ENCODE data around the gene ANKRD30A.
"Not testable (repeated sequence)": the region's sequence is repeated elsewhere in the genome, so short reads cannot be mapped to it uniquely, and the experiment has no call there.

ANKRD30A gene, protein sequence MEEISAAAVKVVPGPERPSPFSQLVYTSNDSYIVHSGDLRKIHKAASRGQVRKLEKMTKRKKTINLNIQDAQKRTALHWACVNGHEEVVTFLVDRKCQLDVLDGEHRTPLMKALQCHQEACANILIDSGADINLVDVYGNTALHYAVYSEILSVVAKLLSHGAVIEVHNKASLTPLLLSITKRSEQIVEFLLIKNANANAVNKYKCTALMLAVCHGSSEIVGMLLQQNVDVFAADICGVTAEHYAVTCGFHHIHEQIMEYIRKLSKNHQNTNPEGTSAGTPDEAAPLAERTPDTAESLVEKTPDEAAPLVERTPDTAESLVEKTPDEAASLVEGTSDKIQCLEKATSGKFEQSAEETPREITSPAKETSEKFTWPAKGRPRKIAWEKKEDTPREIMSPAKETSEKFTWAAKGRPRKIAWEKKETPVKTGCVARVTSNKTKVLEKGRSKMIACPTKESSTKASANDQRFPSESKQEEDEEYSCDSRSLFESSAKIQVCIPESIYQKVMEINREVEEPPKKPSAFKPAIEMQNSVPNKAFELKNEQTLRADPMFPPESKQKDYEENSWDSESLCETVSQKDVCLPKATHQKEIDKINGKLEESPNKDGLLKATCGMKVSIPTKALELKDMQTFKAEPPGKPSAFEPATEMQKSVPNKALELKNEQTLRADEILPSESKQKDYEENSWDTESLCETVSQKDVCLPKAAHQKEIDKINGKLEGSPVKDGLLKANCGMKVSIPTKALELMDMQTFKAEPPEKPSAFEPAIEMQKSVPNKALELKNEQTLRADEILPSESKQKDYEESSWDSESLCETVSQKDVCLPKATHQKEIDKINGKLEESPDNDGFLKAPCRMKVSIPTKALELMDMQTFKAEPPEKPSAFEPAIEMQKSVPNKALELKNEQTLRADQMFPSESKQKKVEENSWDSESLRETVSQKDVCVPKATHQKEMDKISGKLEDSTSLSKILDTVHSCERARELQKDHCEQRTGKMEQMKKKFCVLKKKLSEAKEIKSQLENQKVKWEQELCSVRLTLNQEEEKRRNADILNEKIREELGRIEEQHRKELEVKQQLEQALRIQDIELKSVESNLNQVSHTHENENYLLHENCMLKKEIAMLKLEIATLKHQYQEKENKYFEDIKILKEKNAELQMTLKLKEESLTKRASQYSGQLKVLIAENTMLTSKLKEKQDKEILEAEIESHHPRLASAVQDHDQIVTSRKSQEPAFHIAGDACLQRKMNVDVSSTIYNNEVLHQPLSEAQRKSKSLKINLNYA (N-terminal part only)

DNA sequence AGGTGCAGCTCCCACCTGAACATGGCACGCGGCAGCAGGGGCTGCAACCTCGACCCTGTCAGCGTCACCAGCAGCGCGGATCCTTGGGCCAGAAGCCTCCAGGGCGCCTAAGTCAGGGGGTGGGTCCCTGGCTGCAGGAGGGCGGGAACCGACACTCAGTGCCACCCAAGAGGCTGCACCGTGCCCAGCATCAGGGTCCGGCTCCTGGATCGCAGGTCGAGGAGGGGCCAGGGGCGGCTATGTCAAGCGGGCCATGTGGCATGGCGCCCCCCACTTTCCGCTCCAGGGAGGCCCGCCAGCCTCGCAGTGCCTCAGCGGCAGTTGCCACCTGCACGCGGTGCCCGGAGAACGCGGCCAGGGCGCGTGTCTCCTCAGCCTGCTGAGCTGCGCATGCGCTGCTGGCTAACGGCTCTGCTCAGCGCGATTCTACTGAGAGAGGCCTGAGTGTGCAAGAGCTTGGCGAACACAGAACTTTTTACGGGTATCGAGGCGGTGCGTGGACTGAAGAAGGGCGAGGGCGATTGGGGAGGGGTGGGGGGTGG lies at the start of gene ANKRD30A:
TSS of gene ANKRD30A (plus strand) at position 408 of the 542 bp plus-strand sequence. CDS start 190 bp downstream, outside the sequence.
- no peak for DNase-seq

DNA sequence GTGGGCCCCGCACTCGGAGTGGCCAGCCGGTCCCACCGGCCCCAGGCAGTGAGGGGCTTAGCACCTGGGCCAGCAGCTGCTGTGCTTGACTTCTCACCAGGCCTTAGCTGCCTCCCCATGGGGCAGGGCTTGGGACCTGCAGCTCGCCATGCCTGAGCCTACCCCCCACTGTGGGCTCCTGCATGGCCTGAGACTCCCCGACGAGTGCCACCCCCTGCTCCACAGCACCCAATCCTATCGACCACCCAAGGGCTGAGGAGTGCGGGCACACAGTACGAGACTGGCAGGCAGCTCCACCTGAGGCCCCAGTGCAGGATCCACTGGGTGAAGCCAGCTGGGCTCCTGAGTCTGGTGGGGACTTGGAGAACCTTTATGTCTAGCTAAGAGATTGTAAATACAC lies 49.3 kb upstream of the ANKRD30A start:
- not testable (repeated sequence) for DNase-seq

DNA sequence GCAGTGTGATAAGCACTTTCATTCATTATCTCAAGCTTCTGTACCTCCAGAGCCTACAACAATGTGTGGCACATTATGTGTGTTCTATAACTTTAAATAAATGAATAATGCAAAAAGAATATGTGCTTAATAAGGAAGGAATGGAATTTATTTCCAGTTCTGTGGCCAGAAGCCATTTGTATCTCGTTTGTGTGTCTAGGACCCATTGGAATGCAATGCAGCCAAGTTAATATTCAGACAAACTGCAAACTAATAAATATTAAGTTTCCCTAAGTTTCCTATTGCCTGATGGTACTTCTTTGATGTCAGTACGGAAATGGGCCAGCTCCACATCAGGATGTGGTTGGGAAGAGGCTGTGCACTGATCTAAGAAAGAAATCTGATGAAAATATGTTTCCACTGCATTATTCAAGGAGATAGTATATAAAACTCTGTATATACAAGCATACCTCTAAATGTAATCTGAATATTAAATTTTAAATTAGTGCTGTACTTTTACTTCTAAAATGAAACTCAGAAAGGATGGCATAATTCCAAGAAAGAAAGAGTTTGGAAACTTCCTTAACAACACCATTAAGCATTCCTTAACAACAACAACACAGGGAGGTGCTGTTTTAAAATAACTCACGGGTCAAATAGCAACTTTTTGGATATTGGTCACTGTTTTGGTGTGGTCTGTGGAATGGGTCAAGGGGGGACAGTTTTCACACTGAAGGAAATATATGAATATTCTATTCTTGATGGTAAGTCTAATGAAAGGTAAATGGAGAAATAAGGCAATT lies 29.4 kb upstream of the ANKRD30A start:
- no peak for DNase-seq

DNA sequence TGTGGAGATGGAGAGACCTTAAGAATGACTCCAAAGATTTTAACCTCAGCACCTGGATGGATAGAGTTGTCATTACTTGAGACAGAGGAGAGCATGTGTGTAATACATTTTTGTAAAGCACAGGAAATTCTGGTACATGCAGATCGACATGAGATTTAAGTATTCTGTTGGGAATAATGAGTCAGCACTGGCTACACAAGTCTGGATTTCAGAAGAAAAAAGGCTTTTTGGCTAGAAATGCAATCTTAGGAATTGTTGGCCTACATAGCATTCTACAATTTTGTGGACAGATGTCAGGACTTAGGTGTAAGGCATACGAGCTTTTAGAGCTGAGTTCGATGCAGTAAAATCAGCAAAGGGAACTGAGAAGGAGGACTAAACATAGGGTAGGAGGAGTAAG lies 24.1 kb upstream of the ANKRD30A start:
- no peak for DNase-seq

DNA sequence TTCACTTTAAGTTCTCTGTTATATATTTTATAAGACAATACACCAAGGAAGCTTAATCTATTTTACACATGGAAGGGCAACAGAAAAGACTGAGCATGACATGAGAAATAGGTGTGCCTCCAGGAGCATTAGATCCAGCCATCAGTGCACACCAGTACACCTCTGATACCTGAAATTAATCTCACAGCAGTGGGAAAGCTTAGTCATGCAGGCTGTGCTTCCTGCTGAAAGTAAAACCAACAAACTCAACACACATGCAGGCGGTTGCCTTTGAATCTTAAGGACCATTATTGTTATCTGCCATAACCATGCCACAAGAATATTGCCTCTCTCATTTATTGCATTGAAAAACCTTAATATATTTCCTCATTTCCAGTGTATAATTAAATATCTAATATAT lies 16.4 kb upstream of the ANKRD30A start:
- DNase-seq, result no peak

DNA sequence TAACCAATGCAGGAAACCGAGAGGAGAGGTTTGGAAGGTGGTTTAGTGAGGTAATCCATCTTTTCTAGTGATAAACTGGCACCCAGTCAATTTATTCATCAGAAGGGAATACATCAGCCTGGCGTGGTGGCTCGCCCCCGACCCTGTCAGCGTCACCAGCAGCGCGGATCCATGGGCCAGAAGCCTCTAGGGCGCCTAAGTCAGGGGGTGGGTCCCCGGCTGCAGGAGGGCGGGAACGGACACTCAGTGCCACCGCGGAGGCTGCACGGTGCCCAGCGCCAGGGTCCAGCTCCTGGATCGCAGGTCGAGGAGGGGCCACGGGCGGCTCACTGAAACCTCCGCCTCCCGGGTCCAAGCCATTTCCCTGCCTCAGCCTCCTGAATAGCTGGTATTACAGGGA lies 866 bp upstream of the ANKRD30A start:
- DNase-seq, result no peak

DNA sequence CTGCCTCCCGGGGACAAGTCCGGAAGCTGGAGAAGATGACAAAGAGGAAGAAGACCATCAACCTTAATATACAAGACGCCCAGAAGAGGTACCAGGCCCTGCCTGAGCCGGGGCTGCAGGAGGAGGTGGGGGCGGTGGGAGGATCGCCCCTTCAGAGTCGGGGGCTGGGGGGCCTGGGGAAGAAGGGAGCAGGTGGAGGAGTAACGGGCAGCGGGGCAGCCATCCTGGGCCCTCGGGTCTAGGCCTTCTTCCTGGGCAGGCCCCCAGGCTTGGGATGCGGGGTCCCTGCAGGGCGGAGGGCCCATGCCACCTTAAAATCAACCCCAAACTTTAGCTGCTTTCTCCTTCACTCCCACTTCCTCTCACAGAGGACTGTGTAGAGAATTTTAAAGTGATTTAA lies 523 bp downstream of the ANKRD30A start:
- DNase-seq, result no peak

DNA sequence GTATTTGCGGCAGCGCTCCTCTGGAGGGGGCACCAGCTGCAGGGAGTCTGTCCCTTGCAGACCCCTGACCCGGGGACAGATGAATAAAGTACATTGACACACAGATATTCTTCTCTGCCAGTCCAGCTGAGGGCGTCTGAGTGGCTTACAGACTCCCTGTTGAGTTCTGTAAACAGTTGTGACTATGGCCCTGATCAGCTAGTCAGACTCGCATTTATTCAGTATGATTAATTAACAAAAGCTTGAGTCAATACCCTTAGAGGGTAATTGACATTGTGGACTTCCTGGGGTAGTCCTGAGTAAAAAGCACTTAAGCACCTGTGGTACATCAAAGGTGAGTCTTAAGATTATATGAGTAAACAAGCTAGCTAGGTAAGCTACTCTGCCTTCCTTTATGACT lies 21.0 kb downstream of the ANKRD30A start:
- no peak for DNase-seq

DNA sequence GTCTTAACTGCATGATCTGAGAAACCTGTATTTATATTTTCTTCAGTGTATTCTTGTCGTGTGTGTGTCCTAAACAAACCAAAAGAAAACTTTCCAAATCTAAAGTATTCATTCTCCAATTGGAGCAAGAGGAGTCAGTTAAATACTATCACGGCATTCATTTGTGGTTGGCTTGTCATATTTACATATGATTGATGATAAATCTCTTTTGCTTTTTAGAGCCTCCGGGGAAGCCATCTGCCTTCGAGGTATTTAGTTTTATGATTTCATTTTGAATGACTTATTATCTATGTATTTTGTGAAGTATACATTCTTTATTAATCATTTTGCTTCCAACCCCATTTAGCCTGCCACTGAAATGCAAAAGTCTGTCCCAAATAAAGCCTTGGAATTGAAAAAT lies 37.0 kb downstream of the ANKRD30A start:
- not testable (repeated sequence) for DNase-seq

DNA sequence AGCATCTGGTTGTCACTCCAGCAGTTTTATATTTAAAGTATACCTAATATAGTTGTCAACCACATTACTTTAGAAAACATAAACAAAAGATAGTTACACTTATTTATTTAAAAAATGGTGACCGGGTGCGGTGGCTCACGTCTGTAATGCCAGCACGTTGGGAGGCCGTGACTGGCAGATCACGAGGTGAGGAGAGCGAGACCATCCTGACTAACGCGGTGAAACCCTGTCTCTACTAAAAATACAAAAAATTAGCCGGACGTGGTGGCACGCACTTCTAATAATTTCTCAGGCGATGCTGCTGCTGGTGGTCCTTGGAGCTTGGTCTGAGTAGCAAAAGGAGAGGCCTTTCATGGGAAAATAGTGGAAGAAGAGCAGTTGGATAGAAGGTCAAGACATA lies 46.5 kb downstream of the ANKRD30A start:
- DNase-seq, result not testable (repeated sequence)

DNA sequence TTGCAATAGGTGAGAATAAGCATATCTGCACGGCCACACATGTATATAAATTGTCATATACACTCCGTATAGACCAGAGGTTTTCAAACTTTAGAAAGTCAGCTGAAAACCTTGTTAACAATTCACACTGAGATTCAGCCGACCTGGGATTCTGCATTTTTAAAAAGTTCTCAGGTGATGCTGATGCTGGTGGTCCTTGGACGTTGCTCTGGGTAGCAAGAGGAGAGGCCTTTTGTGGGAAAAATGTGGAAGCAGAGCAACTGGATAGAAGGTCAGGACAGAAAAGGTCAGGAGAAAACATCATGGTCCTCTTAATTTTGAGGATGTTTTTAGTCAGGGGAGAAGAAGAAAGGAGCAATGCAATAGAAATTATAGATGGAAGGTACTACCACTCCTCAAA lies 52.9 kb downstream of the ANKRD30A start:
- not testable (repeated sequence) for DNase-seq

DNA sequence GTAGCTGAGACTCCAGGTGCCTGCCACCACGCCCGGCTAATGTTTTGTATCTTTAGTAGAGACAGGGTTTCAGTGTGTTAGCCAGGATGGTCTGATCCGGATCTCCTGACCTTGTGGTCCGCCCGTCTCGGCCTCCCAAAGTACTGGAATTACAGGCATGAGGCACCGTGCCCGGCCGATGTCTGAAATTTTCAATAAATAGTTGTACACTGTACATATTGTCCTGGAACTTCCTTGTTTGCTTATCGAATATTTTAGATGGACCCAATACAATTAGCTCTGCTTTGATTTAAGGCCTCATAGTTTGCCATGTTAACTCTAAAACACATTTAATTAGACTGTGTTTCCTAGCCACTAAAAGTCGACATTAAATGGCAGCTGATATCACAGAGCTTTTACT lies 57.3 kb downstream of the ANKRD30A start:
- DNase-seq, result not testable (repeated sequence)

DNA sequence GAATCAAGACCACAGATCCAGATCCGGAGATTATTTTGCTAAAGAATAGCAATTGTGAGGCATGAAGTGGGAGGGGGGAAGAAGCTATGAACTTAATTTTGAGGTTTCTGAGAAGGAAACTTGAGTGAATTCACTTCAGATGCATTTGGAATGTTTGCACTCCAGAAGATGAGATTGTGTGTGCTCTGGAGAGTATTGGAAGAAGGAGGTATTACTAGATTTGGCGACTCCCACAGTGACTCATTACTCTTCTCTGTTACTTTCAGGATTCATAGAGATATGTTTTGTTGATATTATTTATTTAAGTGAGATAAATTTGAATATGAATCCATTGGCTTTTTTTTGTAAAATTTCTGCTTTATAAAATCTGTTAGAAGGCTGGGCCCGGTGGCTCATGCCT lies 80.7 kb downstream of the ANKRD30A start:
- DNase-seq, result no peak

DNA sequence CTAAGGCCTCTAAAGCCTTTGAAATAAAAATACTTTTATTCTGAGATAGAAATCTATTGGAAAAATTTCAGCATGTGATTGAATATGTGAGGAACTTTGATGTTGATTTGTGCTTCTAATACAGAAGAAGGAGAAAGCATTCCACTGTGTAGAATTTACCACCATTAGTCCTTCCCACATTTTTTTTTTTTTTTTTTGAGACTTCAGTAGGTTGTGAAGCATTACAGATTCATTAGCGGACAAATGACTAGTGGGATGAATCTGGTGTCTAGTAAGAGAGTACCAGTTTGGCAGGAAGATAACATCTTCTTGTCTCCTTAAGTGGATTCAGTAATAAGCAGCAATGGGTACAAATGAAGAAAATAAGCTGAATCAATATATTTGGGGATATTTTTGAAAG lies 95.5 kb downstream of the ANKRD30A start:
- no peak for DNase-seq

DNA sequence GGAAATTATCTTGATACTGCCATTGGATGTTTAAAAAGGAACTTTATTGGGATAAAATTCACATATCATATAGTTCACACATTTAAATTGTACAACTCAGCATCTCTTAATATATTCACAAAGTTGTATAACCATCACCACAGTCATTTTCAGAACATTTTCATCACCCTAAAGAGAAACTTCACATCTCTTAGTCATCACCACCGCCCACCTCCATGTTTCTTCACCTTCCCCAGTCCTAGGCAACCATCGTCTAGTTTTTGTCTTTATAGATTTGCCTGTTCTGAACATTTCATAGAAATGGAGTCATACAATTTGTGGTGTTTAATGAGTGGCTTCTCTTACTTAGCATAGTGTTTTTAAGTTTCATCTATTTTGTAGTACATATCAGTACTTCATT lies 96.6 kb downstream of the ANKRD30A start:
- DNase-seq, result no peak

DNA sequence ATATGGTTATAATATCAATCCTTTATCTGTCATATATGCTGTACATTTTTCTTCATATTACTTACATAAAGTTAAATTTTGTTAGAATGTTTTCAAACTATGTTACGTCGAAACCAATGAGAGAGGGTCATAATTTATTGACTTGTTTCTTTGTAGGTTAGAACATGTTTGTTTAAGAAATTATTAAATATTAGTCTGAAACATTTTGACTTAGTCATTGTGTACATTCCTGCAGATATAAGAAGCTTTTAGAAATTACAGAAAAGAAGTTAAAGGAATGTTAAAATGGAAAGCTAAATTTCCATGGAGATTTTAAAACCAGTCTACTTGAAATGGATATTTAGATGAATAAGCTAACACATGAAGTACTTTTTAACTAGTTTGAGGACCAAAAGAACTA lies 99.8 kb downstream of the ANKRD30A start:
- DNase-seq, result no peak

DNA sequence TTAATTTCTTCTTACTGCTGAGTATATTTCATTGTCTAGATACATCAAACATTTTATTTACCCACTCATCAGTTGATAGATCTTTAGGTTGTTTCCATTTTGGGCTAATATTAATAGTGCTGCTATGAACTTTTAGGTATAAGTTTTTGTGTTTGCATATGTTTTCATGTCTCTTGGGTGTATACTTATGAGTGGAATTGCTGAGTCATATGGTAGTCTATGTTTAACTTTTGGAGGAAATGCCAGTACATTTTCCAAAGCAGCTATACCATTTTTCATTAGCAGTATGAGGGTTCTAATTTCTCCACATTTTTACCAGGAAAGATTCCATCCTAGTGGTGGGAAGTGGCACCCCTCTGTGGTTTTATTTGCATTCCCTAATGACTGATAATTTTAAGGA lies 101.1 kb downstream of the ANKRD30A start:
- no peak for DNase-seq

DNA sequence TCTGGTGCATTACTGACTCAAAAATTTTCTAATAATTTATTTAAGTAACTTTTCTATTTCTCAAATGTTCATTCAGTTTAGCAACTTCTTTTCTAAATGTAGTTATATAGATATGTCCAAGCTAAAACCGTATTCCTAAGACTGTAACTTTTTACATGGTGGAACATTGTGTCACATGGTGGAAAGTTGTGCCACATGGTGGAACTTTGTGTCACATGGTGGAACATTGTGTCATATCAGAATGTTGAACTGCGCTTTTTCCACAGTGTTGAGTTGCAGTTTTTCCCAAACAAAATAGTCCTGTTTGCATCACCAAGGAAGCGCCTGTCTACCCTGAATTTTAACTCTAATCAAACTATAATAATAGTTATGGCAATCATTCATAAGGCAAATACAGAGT lies 109.3 kb downstream of the ANKRD30A start:
- DNase-seq, result no peak

DNA sequence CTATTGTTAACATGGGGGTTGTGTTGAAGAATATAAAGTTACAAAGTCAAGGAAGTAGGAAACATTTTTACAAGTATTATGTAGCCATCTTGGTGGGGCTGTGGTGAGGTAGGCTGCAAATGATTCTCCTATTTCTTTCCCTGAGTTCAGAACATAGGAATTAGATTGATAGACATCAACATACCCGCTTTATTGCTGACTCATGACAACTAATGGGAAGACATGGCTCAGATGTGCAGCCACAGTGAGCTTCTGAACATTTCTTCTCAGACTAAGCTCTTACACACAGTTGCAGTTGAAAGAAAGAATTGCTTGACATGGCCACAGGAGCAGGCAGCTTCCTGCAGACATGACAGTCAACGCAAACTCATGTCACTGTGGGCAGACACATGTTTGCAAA lies 110.7 kb downstream of the ANKRD30A start:
- DNase-seq, result no peak

DNA sequence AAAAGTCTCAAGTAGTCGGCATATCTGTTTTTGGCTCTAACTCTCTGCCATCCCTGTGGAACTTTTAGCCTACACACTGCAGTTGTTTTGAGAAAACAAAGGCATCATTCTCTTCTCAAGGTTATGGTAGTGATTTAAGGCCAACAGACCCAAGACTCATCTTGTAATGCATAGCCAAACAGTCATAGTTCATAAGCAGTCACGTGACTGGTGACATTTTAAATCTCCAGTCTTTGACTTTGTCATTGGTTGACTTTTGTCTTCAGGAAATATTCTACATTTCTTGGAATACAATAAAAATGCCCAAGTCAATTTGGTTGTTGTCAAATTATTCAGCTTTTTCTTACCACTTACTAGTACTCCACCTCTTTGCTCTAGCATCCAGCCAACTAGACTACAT lies 114.8 kb downstream of the ANKRD30A start:
- no peak for DNase-seq

DNA sequence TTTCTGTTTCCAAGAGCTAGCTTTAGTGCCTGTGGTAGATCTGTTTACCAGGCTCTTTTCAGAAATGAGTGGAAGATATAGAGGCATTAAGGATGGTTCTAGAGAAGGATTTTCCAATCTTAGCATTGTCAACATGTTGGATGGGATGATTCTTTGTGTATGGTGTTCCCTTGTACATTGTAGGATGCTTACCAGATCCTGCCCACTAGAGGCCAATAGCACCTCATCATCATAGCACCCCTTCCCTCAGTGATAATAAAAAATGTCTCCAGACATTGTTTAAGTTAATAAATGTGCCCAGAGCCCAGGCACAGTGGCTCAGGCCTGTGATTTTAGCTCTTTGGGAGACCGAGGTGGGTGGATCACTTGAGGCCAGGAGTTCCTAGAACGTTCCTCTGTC lies 121.2 kb downstream of the ANKRD30A start:
- no peak for DNase-seq

DNA sequence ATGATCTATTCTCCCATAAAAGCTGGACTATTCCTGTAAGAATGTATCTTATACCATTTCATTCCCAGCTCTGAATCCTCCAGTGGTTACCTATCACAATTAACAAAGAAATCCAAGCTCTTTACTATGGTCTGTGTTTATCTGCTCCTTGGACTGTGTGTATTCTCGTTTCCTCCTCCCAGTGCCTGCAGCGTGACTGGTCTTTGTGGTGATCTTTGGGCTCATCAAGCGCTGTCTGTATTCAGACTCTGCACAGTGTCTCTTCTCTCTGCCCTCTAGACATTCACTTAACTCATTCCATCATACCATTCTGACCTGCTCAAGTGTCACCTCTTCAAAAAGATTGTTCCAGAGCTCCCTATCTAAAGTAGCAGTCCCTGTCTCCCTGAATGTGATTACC lies 130.4 kb downstream of the ANKRD30A start:
- not testable (repeated sequence) for DNase-seq

All from CD4-positive, alpha-beta T cell treated with Interleukin-4 for 1 hour (primary cell).